ENCODE data around the gene LRIG2.

GRCh38 chr1:113095790-113096455, 22.9 kb downstream of the LRIG2 start:
- TF ChIP-seq CTCF (IDR thresholded peaks at IDR 0.05), result no peak
- TF ChIP-seq POLR2A (IDR thresholded peaks at IDR 0.05), result no peak

Data from right lobe of liver (tissue), 4 donors.